Hepatocyte (in vitro differentiated cells): ENCODE results near the gene CHN2.

ENCODE experiments used
- EZH2 ChIP-seq: fragments of 200-600 bp; sonication (generic); IDR thresholded peaks from 2 replicates; pipeline ENCODE4 v1.6.1; 2016; ENCODE audit warnings: antibody characterized with exemption, mild to moderate bottlenecking, borderline replicate concordance
- EZH2phosphoT487 ChIP-seq: fragments of 200-600 bp; sonication (generic); IDR thresholded peaks from one replicate; pipeline ENCODE4 v1.6.1; 2018; ENCODE audit warnings: antibody characterized with exemption, mild to moderate bottlenecking, low read depth, moderate library complexity; ENCODE audit not compliant: unreplicated experiment, severe bottlenecking
- TF ChIP-seq, protein P1 (sequence below): fragments of 200-600 bp; sonication (generic); IDR thresholded peaks from 2 replicates; pipeline ENCODE4 v1.5.1; 2016; ENCODE audit warnings: antibody characterized with exemption, mild to moderate bottlenecking; ENCODE audit not compliant: poor library complexity

GRCh38 chr7:29444267-29444666 lies 249.7 kb downstream of the CHN2 start:
- TF ChIP-seq EZH2: no peak
- TF ChIP-seq, protein P1, sequence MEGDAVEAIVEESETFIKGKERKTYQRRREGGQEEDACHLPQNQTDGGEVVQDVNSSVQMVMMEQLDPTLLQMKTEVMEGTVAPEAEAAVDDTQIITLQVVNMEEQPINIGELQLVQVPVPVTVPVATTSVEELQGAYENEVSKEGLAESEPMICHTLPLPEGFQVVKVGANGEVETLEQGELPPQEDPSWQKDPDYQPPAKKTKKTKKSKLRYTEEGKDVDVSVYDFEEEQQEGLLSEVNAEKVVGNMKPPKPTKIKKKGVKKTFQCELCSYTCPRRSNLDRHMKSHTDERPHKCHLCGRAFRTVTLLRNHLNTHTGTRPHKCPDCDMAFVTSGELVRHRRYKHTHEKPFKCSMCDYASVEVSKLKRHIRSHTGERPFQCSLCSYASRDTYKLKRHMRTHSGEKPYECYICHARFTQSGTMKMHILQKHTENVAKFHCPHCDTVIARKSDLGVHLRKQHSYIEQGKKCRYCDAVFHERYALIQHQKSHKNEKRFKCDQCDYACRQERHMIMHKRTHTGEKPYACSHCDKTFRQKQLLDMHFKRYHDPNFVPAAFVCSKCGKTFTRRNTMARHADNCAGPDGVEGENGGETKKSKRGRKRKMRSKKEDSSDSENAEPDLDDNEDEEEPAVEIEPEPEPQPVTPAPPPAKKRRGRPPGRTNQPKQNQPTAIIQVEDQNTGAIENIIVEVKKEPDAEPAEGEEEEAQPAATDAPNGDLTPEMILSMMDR: no peak
- no peak for TF ChIP-seq EZH2phosphoT487
